Peyer's patch (tissue), 4 donors: Measurements from ENCODE around the gene PPT2.

ENCODE experiments used
- POLR2A ChIP-seq, 2 donors: fragments of 450-650 bp; IDR thresholded peaks; one replicate each; pipeline ENCODE4 v1.5.1; 2017; ENCODE audit warnings: antibody characterized with exemption in 2 of 2, mild to moderate bottlenecking in 2 of 2, moderate library complexity in 2 of 2
- TF ChIP-seq, protein P1 (sequence below), 6 experiments: fragments of 450-650 bp in 4 of 6; fragments of 200-600 bp in 2 of 6; sonication (generic) in 1 of 6; IDR thresholded peaks; one replicate each; pipeline ENCODE4 v1.5.1; 2017 to 2019; ENCODE audit warnings: antibody characterized with exemption in 6 of 6, mild to moderate bottlenecking in 3 of 6, moderate library complexity in 1 of 6

DNA sequence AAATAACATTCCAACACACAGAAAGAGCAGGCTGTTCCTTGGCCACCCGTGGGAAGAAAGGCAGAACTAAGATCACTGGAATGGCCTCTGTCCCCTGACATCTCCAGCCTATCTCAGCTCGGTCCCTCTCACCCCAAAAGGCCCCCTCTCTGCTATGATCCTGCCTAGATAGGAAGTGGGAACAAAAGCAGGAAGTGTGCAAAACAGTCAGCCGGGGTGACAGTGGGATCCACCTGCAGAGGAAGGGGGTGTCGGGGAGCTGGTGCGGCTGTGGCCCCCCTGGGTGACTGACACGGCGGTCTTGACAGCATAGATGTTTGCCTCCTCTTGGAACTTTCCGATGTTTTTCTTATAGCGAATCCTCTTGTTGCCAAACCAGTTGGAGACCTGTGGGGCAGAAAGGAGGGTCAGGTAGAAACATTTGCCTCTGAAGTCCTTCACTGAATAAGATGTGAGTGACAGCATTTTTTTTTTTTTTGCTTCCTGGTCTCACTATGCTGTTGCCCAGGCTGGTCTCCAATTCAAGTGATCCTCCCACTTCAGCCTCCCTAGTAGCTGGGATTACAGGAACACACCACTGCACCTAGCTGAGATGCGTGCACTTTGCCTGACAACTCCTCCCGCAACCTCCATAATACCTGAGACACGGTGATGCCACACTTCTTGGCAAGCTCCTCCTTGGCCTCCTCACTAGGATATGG lies 33.2 kb downstream of the PPT2 start:
- TF ChIP-seq, protein P1, sequence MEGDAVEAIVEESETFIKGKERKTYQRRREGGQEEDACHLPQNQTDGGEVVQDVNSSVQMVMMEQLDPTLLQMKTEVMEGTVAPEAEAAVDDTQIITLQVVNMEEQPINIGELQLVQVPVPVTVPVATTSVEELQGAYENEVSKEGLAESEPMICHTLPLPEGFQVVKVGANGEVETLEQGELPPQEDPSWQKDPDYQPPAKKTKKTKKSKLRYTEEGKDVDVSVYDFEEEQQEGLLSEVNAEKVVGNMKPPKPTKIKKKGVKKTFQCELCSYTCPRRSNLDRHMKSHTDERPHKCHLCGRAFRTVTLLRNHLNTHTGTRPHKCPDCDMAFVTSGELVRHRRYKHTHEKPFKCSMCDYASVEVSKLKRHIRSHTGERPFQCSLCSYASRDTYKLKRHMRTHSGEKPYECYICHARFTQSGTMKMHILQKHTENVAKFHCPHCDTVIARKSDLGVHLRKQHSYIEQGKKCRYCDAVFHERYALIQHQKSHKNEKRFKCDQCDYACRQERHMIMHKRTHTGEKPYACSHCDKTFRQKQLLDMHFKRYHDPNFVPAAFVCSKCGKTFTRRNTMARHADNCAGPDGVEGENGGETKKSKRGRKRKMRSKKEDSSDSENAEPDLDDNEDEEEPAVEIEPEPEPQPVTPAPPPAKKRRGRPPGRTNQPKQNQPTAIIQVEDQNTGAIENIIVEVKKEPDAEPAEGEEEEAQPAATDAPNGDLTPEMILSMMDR (IDR thresholded peaks at IDR 0.05): no peak
- no peak for TF ChIP-seq POLR2A (IDR thresholded peaks at IDR 0.05)
